GM12891 (cell line): ENCODE measurements around the gene WWP2.

ENCODE experiments used
- POLR2A ChIP-seq: IDR thresholded peaks from 2 replicates; pipeline ENCODE4 v1.6.1; 2011; ENCODE audit warnings: low read depth, low read length, control low read depth
- POLR2AphosphoS5 ChIP-seq: IDR thresholded peaks from 2 replicates; pipeline ENCODE4 v1.6.1; 2011; ENCODE audit warnings: low read depth, low read length, control low read depth

GRCh38 chr16:69890892-69891282 lies 128.8 kb downstream of the WWP2 start:
- TF ChIP-seq POLR2A (no peak), POLR2AphosphoS5 (no peak)
